BLaER1 treated with 17β-estradiol and CSF1 and Interleukin-3, amounts not matched to agents 10 nM and 100 nM (cell line): ENCODE data around the gene ITGAL.
"Not testable (repeated sequence)": the region's sequence is repeated elsewhere in the genome, so short reads cannot be mapped to it uniquely, and the experiment has no call there.

Source experiments
- H3K27ac ChIP-seq, 11 experiments: shearing (Covaris generic); formaldehyde crosslinking; 2 replicates each; pipeline ENCODE4 v1.8.1; 2022
- H3K27me3 ChIP-seq, 11 experiments: shearing (Covaris generic); formaldehyde crosslinking; 2 replicates each; pipeline ENCODE4 v1.8.1; 2022
- H3K36me3 ChIP-seq, 11 experiments: shearing (Covaris generic); formaldehyde crosslinking; 2 replicates each; pipeline ENCODE4 v1.8.1; 2022
- H3K4me1 ChIP-seq, 10 experiments: shearing (Covaris generic); formaldehyde crosslinking; 2 replicates each; pipeline ENCODE4 v1.8.1; 2022
- H3K4me2 ChIP-seq, 11 experiments: shearing (Covaris generic); formaldehyde crosslinking; 2 replicates each; pipeline ENCODE4 v1.8.1; 2022
- H3K4me3 ChIP-seq, 10 experiments: shearing (Covaris generic); formaldehyde crosslinking; 2 replicates each; pipeline ENCODE4 v1.8.1; 2022
- H3K9ac ChIP-seq, 11 experiments: shearing (Covaris generic); formaldehyde crosslinking; 2 replicates each; pipeline ENCODE4 v1.8.1; 2022
- H3K9me3 ChIP-seq, 11 experiments: shearing (Covaris generic); formaldehyde crosslinking; replicated peaks in 1 of 11; 2 replicates each; pipeline ENCODE4 v1.8.1; 2022
- H4K20me1 ChIP-seq, 11 experiments: shearing (Covaris generic); formaldehyde crosslinking; 2 replicates each; pipeline ENCODE4 v1.8.1; 2022
- Cebpa-rat ChIP-seq, 11 experiments: shearing (Covaris generic); IDR thresholded peaks; 2 replicates each; pipeline ENCODE4 v1.8.1; 2022

Gene ITGAL

GRCh38 chr16:30449116-30449435 is 23.5 kb upstream of the ITGAL start:
- no peak for TF ChIP-seq Cebpa-rat (IDR thresholded peaks at IDR 0.05)
- Histone ChIP-seq H3K27ac (no peak overlapping the region), H3K4me3 (no peak overlapping the region), H3K9ac (no peak overlapping the region), H3K9me3 (peaks cover 9 to 16% (median 11%) of the 10 kb centered on the region in 11 experiments; a peak in 19 of 22 replicates), H3K4me1 (peaks cover 15 to 44% (median 25%) of the 10 kb centered on the region in 10 experiments), H3K4me2 (no peak overlapping the region), H4K20me1 (peaks cover 0 to 12% (median 6%) of the 10 kb centered on the region in 11 experiments; a peak in 10 of 22 replicates), H3K27me3 (no peaks in the 10 kb centered on the region), H3K36me3 (peaks cover 7 to 11% (median 8%) of the 10 kb centered on the region in 11 experiments; a peak in 21 of 22 replicates)

GRCh38 chr16:30452709-30453580 is 19.6 kb upstream of the ITGAL start:
- peak overlapping the region in 4 of 11 experiments; percentile 2 to 35 (median 29); a peak in 2 of 22 replicates for H3K4me2 ChIP-seq
- peaks cover 2 to 36% (median 11%) of the 10 kb centered on the region in 10 experiments; a peak in 15 of 20 replicates for H3K4me1 ChIP-seq
- H3K9ac ChIP-seq, H3K27ac ChIP-seq, H3K36me3 ChIP-seq, H3K27me3 ChIP-seq, H4K20me1 ChIP-seq, H3K4me3 ChIP-seq, H3K9me3 ChIP-seq: not testable (repeated sequence)

- no peak overlapping the region for H3K27ac ChIP-seq
- H3K4me1 ChIP-seq = peaks cover 20 to 58% (median 37%) of the 10 kb centered on the region in 10 experiments
These were observed 16.2 kb upstream of the ITGAL start for GRCh38 chr16:30456302-30456701.

GRCh38 chr16:30457256-30457655 is 15.3 kb upstream of the ITGAL start:
- Histone ChIP-seq H3K36me3 (no peaks in the 10 kb centered on the region), H3K9me3 (no peaks in the 10 kb centered on the region), H3K27ac (no peak overlapping the region), H3K4me3 (no peak overlapping the region), H3K9ac (no peak overlapping the region), H3K27me3 (no peaks in the 10 kb centered on the region), H3K4me2 (peak overlapping the region in 3 of 11 experiments; percentile 70 to 92 (median 87); a peak in 3 of 22 replicates), H4K20me1 (no peaks in the 10 kb centered on the region), H3K4me1 (peaks cover 20 to 66% (median 43%) of the 10 kb centered on the region in 10 experiments)
- no peak for TF ChIP-seq Cebpa-rat (IDR thresholded peaks at IDR 0.05)

More at GRCh38 chr16:30456302-30456701, 16.2 kb upstream of the ITGAL start:
- Histone ChIP-seq H3K4me3 (no peak overlapping the region), H3K36me3 (no peaks in the 10 kb centered on the region), H3K27me3 (no peaks in the 10 kb centered on the region), H3K9me3 (no peaks in the 10 kb centered on the region), H4K20me1 (no peaks in the 10 kb centered on the region), H3K9ac (no peak overlapping the region), H3K4me2 (no peak overlapping the region)
- no peak for TF ChIP-seq Cebpa-rat (IDR thresholded peaks at IDR 0.05)

GRCh38 chr16:30457743-30458560 is 14.6 kb upstream of the ITGAL start:
- H3K27me3 ChIP-seq = no peaks in the 10 kb centered on the region
- H3K9me3 ChIP-seq = no peaks in the 10 kb centered on the region
- H4K20me1 ChIP-seq = no peaks in the 10 kb centered on the region
- H3K4me3 ChIP-seq = no peak overlapping the region
- H3K9ac ChIP-seq = no peak overlapping the region
- H3K4me1 ChIP-seq = peaks cover 20 to 60% (median 42%) of the 10 kb centered on the region in 10 experiments
- no peak for TF ChIP-seq Cebpa-rat (IDR thresholded peaks at IDR 0.05)
- H3K36me3 ChIP-seq = no peaks in the 10 kb centered on the region
- peak overlapping the region in 6 of 11 experiments; percentile 58 to 81 (median 72); a peak in 8 of 22 replicates for H3K27ac ChIP-seq
- H3K4me2 ChIP-seq = peak overlapping the region; percentile 70 to 92 (median 84)

GRCh38 chr16:30458561-30459394 is 13.8 kb upstream of the ITGAL start:
- peak overlapping the region; percentile 7 to 73 (median 61); a peak in 21 of 22 replicates for H3K9ac ChIP-seq
- peak overlapping the region in 4 of 10 experiments; percentile 2 to 28 (median 13); a peak in 2 of 20 replicates for H3K4me3 ChIP-seq
- peaks cover 20 to 57% (median 43%) of the 10 kb centered on the region in 10 experiments for H3K4me1 ChIP-seq
- H3K27ac ChIP-seq = peak overlapping the region; percentile 49 to 81 (median 70); a peak in 21 of 22 replicates
- peak overlapping the region; percentile 70 to 92 (median 84) for H3K4me2 ChIP-seq
- H3K27me3 ChIP-seq = no peaks in the 10 kb centered on the region
- H3K36me3 ChIP-seq = no peaks in the 10 kb centered on the region
- no peaks in the 10 kb centered on the region for H4K20me1 ChIP-seq
- H3K9me3 ChIP-seq = no peaks in the 10 kb centered on the region
- TF ChIP-seq Cebpa-rat (IDR thresholded peaks at IDR 0.05) = no peak

GRCh38 chr16:30459456-30459855 is 13.1 kb upstream of the ITGAL start:
- no peaks in the 10 kb centered on the region for H3K36me3 ChIP-seq
- H3K27me3 ChIP-seq = no peaks in the 10 kb centered on the region
- peak overlapping the region; percentile 7 to 73 (median 61); a peak in 21 of 22 replicates for H3K9ac ChIP-seq
- H3K27ac ChIP-seq = peak overlapping the region; percentile 49 to 81 (median 70); a peak in 21 of 22 replicates
- peak overlapping the region; percentile 70 to 92 (median 84) for H3K4me2 ChIP-seq
- H3K4me3 ChIP-seq = peak overlapping the region in 3 of 10 experiments; percentile 2 to 21 (median 3); a peak in 2 of 20 replicates
- H4K20me1 ChIP-seq = no peaks in the 10 kb centered on the region
- peaks cover 20 to 63% (median 49%) of the 10 kb centered on the region in 10 experiments for H3K4me1 ChIP-seq
- TF ChIP-seq Cebpa-rat (IDR thresholded peaks at IDR 0.05) = no peak
- H3K9me3 ChIP-seq = no peaks in the 10 kb centered on the region

GRCh38 chr16:30461426-30461825 is 11.1 kb upstream of the ITGAL start:
- H4K20me1 ChIP-seq, H3K36me3 ChIP-seq, H3K9me3 ChIP-seq, H3K9ac ChIP-seq, H3K27me3 ChIP-seq, H3K4me3 ChIP-seq: not testable (repeated sequence)
- Histone ChIP-seq H3K4me1 (peaks cover 27 to 77% (median 59%) of the 10 kb centered on the region in 10 experiments), H3K4me2 (peak overlapping the region; percentile 16 to 92 (median 70); a peak in 19 of 22 replicates), H3K27ac (peak overlapping the region in 5 of 11 experiments; percentile 23 to 54 (median 46); a peak in 7 of 22 replicates)
